Keratinocyte (primary cell): ENCODE results near the gene SLC35B2. TPM values are rescaled to one million over a fixed set of nuclear protein-coding genes. Genes with fewer than 3 reads are reported as not detected.

Source experiments
- DNase-seq: peaks from one replicate; pipeline ENCODE4 v3.0.0-alpha.2; 2011; ENCODE audit warnings: low read depth, missing footprints, low spot score
- FAIRE-seq: peaks from 2 replicates; lab custom pipeline; 2011; peaks lifted over from hg19 to GRCh38; lab: Jason Lieb, UNC
- H2AFZ ChIP-seq: 2 replicates; pipeline ENCODE4 v1.6.0; 2012; ENCODE audit warnings: low read length, control low read depth, inconsistent platforms; ENCODE audit not compliant: control insufficient read depth
- H3K27ac ChIP-seq: 2 replicates; pipeline ENCODE4 v1.5.1; 2011; ENCODE audit warnings: low read length; ENCODE audit not compliant: control insufficient read depth, insufficient read depth
- H3K27me3 ChIP-seq: 3 replicates; pipeline ENCODE4 v1.6.0; 2011; ENCODE audit warnings: low read length; ENCODE audit not compliant: control insufficient read depth, insufficient read depth; ENCODE audit errors: extremely low read depth
- H3K36me3 ChIP-seq, 2 experiments: 2 replicates in 1 of 2; 3 replicates in 1 of 2; pipeline ENCODE4 v1.5.1; 2011; ENCODE audit warnings: low read length in 2 of 2, mild to moderate bottlenecking in 1 of 2; ENCODE audit not compliant: control insufficient read depth in 2 of 2, insufficient read depth in 2 of 2; ENCODE audit errors: extremely low read depth in 1 of 2
- H3K4me1 ChIP-seq: 3 replicates; pipeline ENCODE4 v1.5.1; 2011; ENCODE audit warnings: low read length; ENCODE audit not compliant: control insufficient read depth, insufficient read depth; ENCODE audit errors: extremely low read depth
- H3K4me2 ChIP-seq: 3 replicates; pipeline ENCODE4 v1.6.0; 2011; ENCODE audit warnings: low read depth, low read length; ENCODE audit not compliant: control insufficient read depth, insufficient read depth; ENCODE audit errors: extremely low read depth
- H3K4me3 ChIP-seq, 3 experiments: fragments of 200-600 bp in 1 of 3; sonication (generic) in 1 of 3; 2 replicates in 2 of 3; 3 replicates in 1 of 3; pipeline ENCODE4 v1.5.1; 2011 to 2016; ENCODE audit warnings: low read length in 3 of 3, mild to moderate bottlenecking in 3 of 3, control low read depth in 2 of 3, inconsistent platforms in 1 of 3, low read depth in 1 of 3, mixed read lengths in 1 of 3, mixed run types in 1 of 3, moderate library complexity in 1 of 3; ENCODE audit not compliant: control insufficient read depth in 2 of 3, insufficient read depth in 2 of 3; ENCODE audit errors: extremely low read depth in 1 of 3
- H3K79me2 ChIP-seq: 2 replicates; pipeline ENCODE4 v1.6.0; 2012; ENCODE audit warnings: low read length; ENCODE audit not compliant: control insufficient read depth, insufficient read depth
- H3K9ac ChIP-seq: 3 replicates; pipeline ENCODE4 v1.6.0; 2011; ENCODE audit warnings: low read length; ENCODE audit not compliant: control insufficient read depth, insufficient read depth; ENCODE audit errors: extremely low read depth
- H3K9me1 ChIP-seq: 3 replicates; pipeline ENCODE4 v1.6.0; 2011; ENCODE audit warnings: low read length; ENCODE audit not compliant: control insufficient read depth, insufficient read depth; ENCODE audit errors: extremely low read depth
- H3K9me3 ChIP-seq: 2 replicates; pipeline ENCODE4 v1.5.1; 2012; ENCODE audit warnings: low read depth, low read length; ENCODE audit not compliant: control insufficient read depth
- H4K20me1 ChIP-seq: 3 replicates; pipeline ENCODE4 v1.6.0; 2011; ENCODE audit warnings: low read length; ENCODE audit not compliant: control insufficient read depth, insufficient read depth; ENCODE audit errors: extremely low read depth
- CTCF ChIP-seq, 3 experiments: IDR thresholded peaks in 1 of 3; conservative IDR thresholded peaks in 1 of 3; optimal IDR thresholded peaks in 1 of 3; 2 replicates in 2 of 3; 3 replicates in 1 of 3; pipeline versions ENCODE3 to v1.5.1; 2011; ENCODE audit warnings: low read length in 3 of 3, mild to moderate bottlenecking in 3 of 3, moderate library complexity in 2 of 3, control low read depth in 1 of 3, inconsistent platforms in 1 of 3; ENCODE audit not compliant: insufficient read depth in 2 of 3; ENCODE audit errors: extremely low read depth in 1 of 3
- EZH2 ChIP-seq: IDR thresholded peaks from one replicate; pipeline ENCODE4 v1.6.1; 2012; ENCODE audit warnings: inconsistent platforms, mild to moderate bottlenecking, low read length, moderate library complexity
- dilution Hi-C: fragments of 300-500 bp; cut with MboI; formaldehyde crosslinking; loops from one replicate; pipeline ENCODE4 v1.7.0; 2020; ENCODE audit warnings: low sequenced_read_pairs; ENCODE audit not compliant: extremely low pct_ligation_motif_present
- polyA plus RNA-seq, 5 experiments: library from polyadenylated mRNA; depleted of rRNA in 3 of 5; stranded (reverse) in 3 of 5; stranded (forward) in 1 of 5; unstranded in 1 of 5; fragments of >200 nt; gene quantifications; 1 replicate in 1 of 5; 2 replicates in 3 of 5; 3 replicates in 1 of 5; pipeline versions ENCODE4 v1.2.1 to v1.2.3, GENCODE V29; 2011 to 2012; ENCODE audit warnings: missing spikeins in 2 of 5, low read depth in 1 of 5, low replicate concordance in 1 of 5

SLC35B2 gene
- polyA plus RNA-seq, 1 donor (not counting 4 experiments of a cell fraction or from before 2014, with no cell fraction given) = 69.9 TPM

- Histone ChIP-seq H3K36me3 (peaks cover 23 to 25% of the 10 kb centered on the region in 2 experiments), H3K9me3 (no peaks in the 10 kb centered on the region), H3K4me1 (peaks cover 7% of the 10 kb centered on the region), H3K9me1 (peaks cover 2% of the 10 kb centered on the region), H3K4me3 (no peak overlapping the region), H3K9ac (peak overlapping the region; percentile 2), H3K27me3 (peaks cover 37% of the 10 kb centered on the region), H3K4me2 (peak overlapping the region; percentile 69), H4K20me1 (peaks cover 3% of the 10 kb centered on the region), H2AFZ (no peak overlapping the region), H3K79me2 (no peaks in the 10 kb centered on the region), H3K27ac (no peak overlapping the region)
- dilution Hi-C loops = no loop called here
- TF ChIP-seq CTCF (optimal IDR thresholded peaks at IDR 0.05 in 1 of 3, IDR thresholded peaks at IDR 0.05 in 1 of 3, conservative IDR thresholded peaks at IDR 0.05 in 1 of 3; ENCODE audit: extremely low read depth in 1 of 3, insufficient read depth in 2 of 3, low read length in 3 of 3) = no peak
- no peak for TF ChIP-seq EZH2
- DNase-seq = no peak
- FAIRE-seq = no peak
These were observed 40.9 kb upstream of the SLC35B2 start for GRCh38 chr6:44298055-44298803.

- FAIRE-seq (no peak), DNase-seq (no peak)
- Histone ChIP-seq H3K27ac (no peak overlapping the region), H3K79me2 (no peaks in the 10 kb centered on the region), H3K4me1 (peaks cover 7% of the 10 kb centered on the region), H4K20me1 (peaks cover 3% of the 10 kb centered on the region), H3K9me1 (peaks cover 2% of the 10 kb centered on the region), H3K4me3 (peak overlapping the region; percentile 14 to 48 (median 38)), H3K36me3 (peaks cover 18 to 19% of the 10 kb centered on the region in 2 experiments), H2AFZ (no peak overlapping the region), H3K9me3 (no peaks in the 10 kb centered on the region), H3K27me3 (peaks cover 39% of the 10 kb centered on the region), H3K9ac (peak overlapping the region; percentile 2), H3K4me2 (peak overlapping the region; percentile 69)
- dilution Hi-C loops = no loop called here
- TF ChIP-seq EZH2 (peak; percentile 92), CTCF (optimal IDR thresholded peaks at IDR 0.05 in 1 of 3, IDR thresholded peaks at IDR 0.05 in 1 of 3, conservative IDR thresholded peaks at IDR 0.05 in 1 of 3; ENCODE audit: extremely low read depth in 1 of 3, insufficient read depth in 2 of 3, low read length in 3 of 3) (no peak)
These were observed 40.0 kb upstream of the SLC35B2 start for GRCh38 chr6:44297063-44298038.
